Measurements from ENCODE around the gene ITPK1.
"Not testable (repeated sequence)": the region's sequence is repeated elsewhere in the genome, so short reads cannot be mapped to it uniquely, and the experiment has no call there.

The ITPK1 gene

GRCh38 chr14:93128725-93129459, 13.2 kb upstream of the ITPK1 start:
- DNase-seq, result no peak

DNA sequence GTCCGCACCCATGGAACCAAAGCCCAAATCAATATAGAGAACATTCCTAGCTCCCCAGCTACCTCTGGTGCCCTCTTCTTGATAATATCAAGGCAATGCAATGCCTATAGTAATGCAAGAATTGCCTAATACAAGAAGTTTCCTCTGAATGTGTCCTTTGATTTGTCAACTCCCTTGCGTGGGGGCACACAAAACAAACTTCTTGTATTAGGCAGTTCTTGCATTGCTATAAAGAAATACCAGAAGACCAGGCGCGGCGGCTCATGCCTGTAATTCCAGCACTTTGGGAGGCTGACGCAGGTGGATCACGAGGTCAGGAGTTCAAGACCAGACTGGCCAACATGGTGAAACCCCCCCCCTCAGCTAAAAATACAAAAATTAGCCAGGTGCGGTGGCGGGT, 10.4 kb upstream of the ITPK1 start:
- DNase-seq, result no peak

DNA sequence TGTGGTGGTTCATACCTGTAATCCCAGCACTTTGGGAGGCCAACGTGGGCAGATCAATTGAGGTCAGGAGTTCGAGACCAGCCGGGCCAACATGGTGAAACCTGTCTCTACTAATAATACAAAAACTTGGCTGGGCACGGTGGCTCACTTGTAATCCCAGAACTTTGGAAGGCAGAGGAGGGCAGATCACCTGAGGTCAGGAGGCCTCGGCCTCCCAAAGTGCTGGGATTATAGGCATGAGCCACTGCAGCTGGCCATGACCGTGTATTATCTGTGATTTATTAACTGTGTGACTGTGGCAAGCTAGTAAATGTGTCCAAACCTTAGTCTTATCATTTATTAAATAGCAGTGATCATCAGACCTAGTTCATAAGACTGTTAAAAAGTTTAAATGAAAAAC, 7.1 kb upstream of the ITPK1 start:
- no peak for DNase-seq

GRCh38 chr14:93121030-93121834, 5.5 kb upstream of the ITPK1 start:
- DNase-seq, result no peak

- DNase-seq, result no peak
These were observed 4.8 kb upstream of the ITPK1 start for GRCh38 chr14:93120517-93120916.

DNA sequence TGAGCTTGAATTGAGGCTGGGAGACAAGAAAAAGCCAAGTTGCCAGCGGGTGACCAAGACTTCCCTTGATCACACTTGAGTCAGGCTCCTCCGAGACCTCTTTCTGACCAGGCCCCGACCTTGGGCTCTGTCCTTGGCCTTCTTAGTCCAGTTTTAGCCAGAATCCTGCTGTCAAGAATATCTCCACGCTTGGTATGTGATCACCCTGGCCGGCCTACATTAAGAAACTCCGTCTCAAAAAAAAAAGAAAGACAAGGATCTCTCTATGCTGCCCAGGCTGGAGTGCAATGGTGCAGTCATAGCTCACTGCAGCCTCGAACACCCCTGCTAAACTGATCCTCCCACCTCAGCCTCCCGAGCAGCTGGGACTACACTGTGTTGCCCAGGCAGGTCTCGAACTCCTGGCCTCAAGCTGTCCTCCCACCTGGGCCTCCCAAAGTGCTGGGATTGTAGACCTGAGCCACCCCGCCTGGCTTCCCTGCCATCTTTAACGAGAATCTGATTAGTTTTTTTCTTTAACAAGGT, 1.0 kb upstream of the ITPK1 start:
- no peak for DNase-seq

DNA sequence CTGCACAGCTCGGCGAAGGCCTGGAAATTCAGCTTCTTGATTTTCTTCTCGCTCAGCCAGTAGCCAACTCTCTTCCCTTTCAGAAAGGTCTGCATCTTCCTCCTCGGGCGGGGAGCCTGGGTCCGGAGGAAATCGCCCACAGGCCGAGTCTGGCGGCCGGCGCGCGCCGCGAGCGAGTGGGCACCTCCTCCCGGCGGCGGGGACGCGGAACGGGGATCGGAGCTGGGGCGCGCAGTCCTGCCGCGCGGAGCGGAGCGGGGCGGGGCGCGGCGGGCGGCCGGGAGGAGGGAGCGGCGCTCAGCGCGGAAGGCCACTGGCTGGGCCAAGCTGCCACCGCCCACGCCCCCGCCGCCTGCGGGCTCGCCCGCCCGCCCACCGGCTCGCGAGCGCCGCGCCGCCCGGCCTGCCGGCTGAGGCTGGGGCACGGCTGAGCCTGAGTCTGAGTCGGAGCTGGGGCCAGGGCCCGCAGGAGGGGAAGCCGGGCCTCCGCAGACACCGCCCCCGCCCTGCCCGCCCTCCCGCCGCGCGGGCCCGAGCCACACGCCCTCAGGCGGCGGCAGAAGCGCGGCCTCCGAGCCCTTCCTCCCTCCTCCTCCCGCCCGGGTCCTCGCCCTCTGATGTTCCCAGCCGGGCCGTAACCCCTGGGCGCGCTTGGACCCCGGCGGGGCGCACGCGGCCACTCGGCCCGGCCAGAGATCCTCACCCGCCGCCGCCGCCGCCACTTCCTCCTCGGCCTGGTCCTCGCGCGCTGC, 480 bp downstream of the ITPK1 start:
- DNase-seq, result peak; percentile 93

- no peak for DNase-seq
These were observed 1.0 kb downstream of the ITPK1 start for GRCh38 chr14:93114713-93115068.

- DNase-seq, result no peak
These were observed 1.5 kb downstream of the ITPK1 start for GRCh38 chr14:93114068-93114710.

DNA sequence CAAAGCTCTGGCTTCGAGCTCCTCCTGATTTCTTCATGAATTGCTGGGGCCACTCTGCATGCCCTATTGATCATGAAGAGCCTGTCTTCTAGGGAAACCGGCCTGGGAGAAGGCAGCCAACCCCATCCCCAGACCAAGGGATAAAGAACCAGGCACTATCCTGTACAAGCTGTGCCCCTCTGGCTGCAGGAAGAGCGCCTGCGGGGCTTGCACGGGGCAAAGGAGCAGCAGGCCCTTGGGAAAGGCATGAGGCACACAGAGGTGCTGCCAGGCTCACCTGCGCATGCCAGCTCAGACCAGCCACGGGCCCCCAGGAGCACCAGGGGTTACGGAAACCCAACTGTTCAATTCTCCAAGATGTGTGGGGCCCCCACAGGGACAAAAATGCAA, 2.1 kb downstream of the ITPK1 start:
- DNase-seq, result no peak

GRCh38 chr14:93112891-93113677, 2.6 kb downstream of the ITPK1 start:
- peak; percentile 75 for DNase-seq

DNA sequence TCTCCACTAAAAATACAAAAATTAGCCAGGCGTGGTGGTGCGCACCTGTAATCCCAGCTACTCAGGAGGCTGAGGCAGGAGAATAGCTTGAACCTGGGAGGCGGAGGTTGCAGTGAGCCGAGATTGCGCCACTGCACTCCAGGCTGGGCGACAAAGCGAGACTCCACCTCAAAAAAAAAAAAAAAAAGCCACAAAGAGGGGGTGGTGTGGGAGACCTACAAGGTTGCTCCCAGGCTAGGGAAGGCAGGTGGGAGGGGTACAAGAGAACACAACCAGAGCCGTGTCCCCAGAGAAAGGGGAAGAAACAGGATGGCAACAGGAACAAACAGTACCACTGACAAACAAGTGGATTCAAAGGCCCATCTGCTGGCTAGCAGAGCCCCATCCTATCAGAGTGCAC, 4.2 kb downstream of the ITPK1 start:
- DNase-seq, result not testable (repeated sequence)

DNA sequence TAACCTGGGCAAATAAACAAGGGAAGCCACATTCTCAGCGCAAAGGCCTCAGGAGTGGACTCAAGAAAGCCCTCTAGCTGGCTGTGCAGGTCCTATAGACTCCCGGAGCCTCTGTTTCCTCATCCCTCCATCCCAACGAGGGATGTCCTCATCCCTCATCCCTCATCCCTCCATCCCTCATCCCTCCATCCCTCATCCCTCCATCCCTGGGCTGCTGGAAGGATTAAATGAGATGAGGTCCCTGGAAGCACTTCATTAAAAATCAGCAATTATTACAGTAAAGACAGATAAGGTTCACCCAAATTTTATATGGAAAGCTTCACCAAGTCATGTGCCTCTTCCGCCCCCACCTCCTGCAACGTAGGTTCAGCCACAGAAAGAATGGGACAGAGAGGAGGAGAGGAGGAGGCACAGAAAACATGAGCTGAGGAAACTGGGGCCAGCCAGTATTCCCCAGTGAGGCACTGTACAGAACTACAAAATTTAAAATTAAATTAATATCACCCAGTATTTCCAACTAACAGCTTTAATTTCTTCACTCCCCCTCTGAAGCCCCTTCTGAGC, 4.8 kb downstream of the ITPK1 start:
- DNase-seq, result no peak

- DNase-seq, result no peak
These were observed 5.9 kb downstream of the ITPK1 start for GRCh38 chr14:93109572-93110481.

- DNase-seq, result no peak
These were observed 7.6 kb downstream of the ITPK1 start for GRCh38 chr14:93108105-93108504.

- DNase-seq, result no peak
These were observed 8.3 kb downstream of the ITPK1 start for GRCh38 chr14:93107453-93107852.

DNA sequence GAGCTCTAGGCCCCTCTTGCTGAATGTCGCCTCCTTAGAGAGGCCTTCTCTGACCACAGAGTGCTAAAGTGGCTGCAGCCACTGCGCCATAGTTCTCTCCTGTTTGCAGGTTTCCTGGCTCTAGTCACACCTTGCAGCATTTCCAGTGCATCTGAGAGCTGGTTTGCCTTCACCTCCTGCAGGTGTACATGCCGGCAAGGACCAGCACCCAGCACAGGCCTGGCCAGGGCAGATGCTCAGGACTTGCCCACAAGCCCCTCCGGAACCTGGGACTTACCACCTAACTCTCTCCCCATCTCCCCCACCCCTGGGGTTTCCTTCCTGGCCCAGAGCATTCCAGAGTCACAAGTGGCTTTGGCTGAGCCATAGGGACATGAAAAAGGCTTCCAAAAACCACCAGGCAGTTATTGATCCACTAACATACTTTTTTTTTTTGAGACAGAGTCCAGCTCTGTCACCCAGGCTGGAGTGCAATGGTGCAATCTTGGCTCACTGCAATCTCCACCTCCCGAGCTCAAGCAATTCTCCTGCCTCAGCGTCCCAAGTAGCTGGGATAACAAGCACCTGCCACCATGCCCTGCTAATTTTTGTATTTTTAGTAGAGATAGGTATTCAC, 9.1 kb downstream of the ITPK1 start:
- DNase-seq, result no peak

DNA sequence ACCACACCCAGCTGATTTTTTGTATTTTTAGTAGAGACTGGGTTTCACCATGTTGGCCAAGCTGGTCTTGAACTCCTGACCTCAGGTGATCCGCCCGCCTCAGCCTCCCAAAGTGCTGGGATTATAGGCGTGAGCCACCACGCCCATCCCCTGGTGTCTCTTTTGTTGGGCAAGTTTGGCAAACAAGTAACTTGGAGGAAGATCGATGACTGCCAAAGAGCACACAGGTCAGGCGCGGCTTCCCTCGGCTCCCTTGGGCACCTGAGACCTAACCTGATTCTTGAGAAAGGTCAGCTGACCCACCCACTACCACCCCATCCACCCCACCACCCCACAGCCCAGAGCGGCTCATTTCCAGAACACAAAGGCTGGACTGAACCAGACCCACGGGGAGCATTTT, 9.9 kb downstream of the ITPK1 start:
- DNase-seq, result not testable (repeated sequence)

- no peak for DNase-seq
These were observed 10.4 kb downstream of the ITPK1 start for GRCh38 chr14:93105362-93105761.

DNA sequence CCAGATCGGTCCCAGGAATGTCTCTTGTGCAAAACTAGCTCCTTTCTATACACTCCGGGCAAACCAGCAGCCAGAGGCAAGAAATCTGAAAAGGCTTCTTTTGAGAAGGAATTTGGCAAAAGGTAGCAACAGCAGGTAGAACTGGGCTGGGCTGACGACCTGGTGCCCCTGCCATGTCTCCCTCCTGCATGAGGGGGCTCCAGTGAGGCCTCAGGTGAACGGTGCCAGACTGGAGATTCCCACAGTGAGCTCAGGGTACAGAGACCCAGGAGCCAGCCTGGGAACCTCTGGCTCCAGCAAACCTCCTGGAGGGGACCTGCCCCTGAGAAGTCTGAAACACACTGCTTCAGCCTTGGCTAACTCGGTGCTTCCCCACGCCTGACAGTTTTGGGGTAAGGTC, 10.8 kb downstream of the ITPK1 start:
- DNase-seq, result no peak
